Ishikawa (cell line): ENCODE data around the gene ATP8A2.

ENCODE experiments used
- CEBPB ChIP-seq: IDR thresholded peaks from 2 replicates; pipeline ENCODE4 v1.6.1; 2012
- CREB1 ChIP-seq: IDR thresholded peaks from 2 replicates; pipeline ENCODE4 v1.6.1; 2012; ENCODE audit warnings: low read depth
- EGR1 ChIP-seq: IDR thresholded peaks from 2 replicates; pipeline ENCODE4 v1.6.1; 2012
- EP300 ChIP-seq: IDR thresholded peaks from 2 replicates; pipeline ENCODE4 v1.6.1; 2012; ENCODE audit warnings: borderline replicate concordance
- FOXM1 ChIP-seq: IDR thresholded peaks from 2 replicates; pipeline ENCODE4 v1.6.1; 2012; ENCODE audit warnings: low read depth, borderline replicate concordance
- NFIC ChIP-seq: IDR thresholded peaks from 2 replicates; pipeline ENCODE4 v1.6.1; 2012
- RAD21 ChIP-seq: IDR thresholded peaks from 2 replicates; pipeline ENCODE4 v1.6.1; 2012; ENCODE audit warnings: low read depth
- REST ChIP-seq: IDR thresholded peaks from 2 replicates; pipeline ENCODE4 v1.6.1; 2012; ENCODE audit warnings: low read depth, mild to moderate bottlenecking
- TAF1 ChIP-seq: IDR thresholded peaks from 2 replicates; pipeline ENCODE4 v1.6.1; 2012; ENCODE audit warnings: low read depth, mild to moderate bottlenecking
- TEAD4 ChIP-seq: IDR thresholded peaks from 2 replicates; pipeline ENCODE4 v1.6.1; 2012
- USF1 ChIP-seq: IDR thresholded peaks from 2 replicates; pipeline ENCODE4 v1.6.1; 2012
- YY1 ChIP-seq: IDR thresholded peaks from 2 replicates; pipeline ENCODE4 v1.6.1; 2012; ENCODE audit warnings: low read depth
- TF ChIP-seq, protein P1 (sequence below): IDR thresholded peaks from 2 replicates; pipeline ENCODE4 v1.6.1; 2012

DNA sequence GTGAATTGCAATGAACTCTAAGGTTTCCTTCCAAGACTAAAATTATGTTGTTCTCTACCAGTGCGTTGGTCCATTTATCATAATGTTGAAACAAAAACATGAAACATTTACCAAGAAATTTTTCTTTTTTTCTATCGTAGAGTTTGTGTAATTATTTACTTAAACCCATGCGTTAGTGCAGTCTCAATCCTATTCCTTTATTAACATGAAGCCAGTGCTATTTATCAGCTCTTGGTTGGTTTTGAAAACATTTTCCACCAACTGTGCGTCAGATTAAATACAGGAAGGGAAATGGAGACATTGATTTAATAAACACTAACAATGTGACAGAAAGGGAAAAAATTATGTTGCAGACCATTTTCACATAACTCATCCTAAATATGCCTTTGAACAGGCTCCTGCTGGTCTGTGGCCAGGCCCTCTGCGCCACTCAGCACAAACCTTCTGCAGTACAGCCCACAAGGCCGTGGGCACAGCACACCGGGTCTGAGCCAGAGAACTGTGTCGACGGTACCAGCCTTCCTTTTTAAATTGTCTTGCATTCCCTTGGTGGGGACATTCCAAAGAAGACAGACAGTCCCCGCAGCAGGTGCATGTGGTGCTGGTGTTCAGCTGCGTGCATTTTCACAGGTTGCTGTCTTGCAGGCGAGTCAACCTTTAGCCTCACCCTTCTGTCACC, 544.2 kb downstream of the ATP8A2 start:
- no peak for TF ChIP-seq TAF1
- TF ChIP-seq, protein P1, sequence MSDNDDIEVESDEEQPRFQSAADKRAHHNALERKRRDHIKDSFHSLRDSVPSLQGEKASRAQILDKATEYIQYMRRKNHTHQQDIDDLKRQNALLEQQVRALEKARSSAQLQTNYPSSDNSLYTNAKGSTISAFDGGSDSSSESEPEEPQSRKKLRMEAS, result no peak
- TF ChIP-seq CEBPB, result no peak
- TF ChIP-seq CREB1, result no peak
- no peak for TF ChIP-seq EP300
- no peak for TF ChIP-seq EGR1
- TF ChIP-seq RAD21, result no peak
- no peak for TF ChIP-seq USF1
- no peak for TF ChIP-seq NFIC
- TF ChIP-seq FOXM1, result no peak
- no peak for TF ChIP-seq YY1
- TF ChIP-seq REST, result no peak
- TF ChIP-seq TEAD4, result no peak
